Thyroid gland (tissue), 4 donors: ENCODE measurements around the gene CLN3.

Experiments
- CTCF ChIP-seq, 6 experiments: fragments of 200-600 bp in 3 of 6; fragments of 450-650 bp in 3 of 6; sonication (generic) in 3 of 6; IDR thresholded peaks; one replicate each; pipeline ENCODE4 v1.5.1; 2016 to 2019; ENCODE audit warnings: antibody characterized with exemption in 6 of 6, mild to moderate bottlenecking in 2 of 6, inconsistent platforms in 1 of 6, moderate library complexity in 1 of 6
- POLR2A ChIP-seq, 2 donors: fragments of 450-650 bp; IDR thresholded peaks; one replicate each; pipeline ENCODE4 v1.6.1; 2017; ENCODE audit warnings: antibody characterized with exemption in 2 of 2, mild to moderate bottlenecking in 2 of 2, moderate library complexity in 1 of 2

- TF ChIP-seq CTCF (IDR thresholded peaks at IDR 0.05) (no peak), POLR2A (IDR thresholded peaks at IDR 0.05) (no peak)
Observed at GRCh38 chr16:28511801-28512789, 20.2 kb upstream of the CLN3 start.
